Measurements from ENCODE around the gene SNX9. TPM values are rescaled to one million over a fixed set of nuclear protein-coding genes. Genes with fewer than 3 reads are reported as not detected.
"Not testable (repeated sequence)": the region's sequence is repeated elsewhere in the genome, so short reads cannot be mapped to it uniquely, and the experiment has no call there.

Gene SNX9
- total and polyA plus RNA-seq, 7 donors, result 18.4 to 30.7 (median 26.5) TPM

DNA sequence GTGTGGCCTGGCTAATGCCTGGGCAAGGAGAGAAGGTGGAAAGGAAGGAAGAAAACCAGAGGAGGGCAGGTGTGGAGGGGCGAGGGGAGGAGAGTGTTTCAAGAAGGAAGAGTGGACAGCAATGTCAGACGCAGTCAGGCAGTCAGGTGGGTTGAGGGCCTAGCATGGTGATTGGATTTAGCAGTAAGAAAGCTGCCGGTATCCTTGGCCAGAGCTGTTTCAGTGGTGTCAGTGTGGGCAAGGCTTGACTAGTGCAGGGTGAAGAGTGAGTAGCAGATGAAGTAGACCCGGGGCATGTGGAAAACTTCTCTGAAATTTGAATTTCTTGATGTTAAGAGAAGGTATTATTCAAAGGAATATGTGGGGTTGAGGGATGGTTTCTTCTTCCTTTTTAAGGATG, 27.0 kb downstream of the SNX9 start:
- intact Hi-C loops (cut with DNase I), result no loop called here
- H3K36me3 ChIP-seq (ENCODE audit: insufficient read depth in 1 of 2, low read depth in 1 of 2), result no peaks in the 10 kb centered on the region
- peaks cover 36% of the 10 kb centered on the region for H3K4me1 ChIP-seq
- H3K9me3 ChIP-seq, result peaks cover 9% of the 10 kb centered on the region
- no peaks in the 10 kb centered on the region for H3K27me3 ChIP-seq (ENCODE audit: insufficient read depth in 3 of 3, low read length in 2 of 3)
- peak in 2 of 4 donors; percentile 18 to 32 for ATAC-seq
- 71 to 78% (median 73%) methylated on average over 4 of the region's 4 CpGs for WGBS, 3 donors
- DNase-seq, result no peak
- no peak overlapping the region for H3K27ac ChIP-seq
- TF ChIP-seq, protein P1, sequence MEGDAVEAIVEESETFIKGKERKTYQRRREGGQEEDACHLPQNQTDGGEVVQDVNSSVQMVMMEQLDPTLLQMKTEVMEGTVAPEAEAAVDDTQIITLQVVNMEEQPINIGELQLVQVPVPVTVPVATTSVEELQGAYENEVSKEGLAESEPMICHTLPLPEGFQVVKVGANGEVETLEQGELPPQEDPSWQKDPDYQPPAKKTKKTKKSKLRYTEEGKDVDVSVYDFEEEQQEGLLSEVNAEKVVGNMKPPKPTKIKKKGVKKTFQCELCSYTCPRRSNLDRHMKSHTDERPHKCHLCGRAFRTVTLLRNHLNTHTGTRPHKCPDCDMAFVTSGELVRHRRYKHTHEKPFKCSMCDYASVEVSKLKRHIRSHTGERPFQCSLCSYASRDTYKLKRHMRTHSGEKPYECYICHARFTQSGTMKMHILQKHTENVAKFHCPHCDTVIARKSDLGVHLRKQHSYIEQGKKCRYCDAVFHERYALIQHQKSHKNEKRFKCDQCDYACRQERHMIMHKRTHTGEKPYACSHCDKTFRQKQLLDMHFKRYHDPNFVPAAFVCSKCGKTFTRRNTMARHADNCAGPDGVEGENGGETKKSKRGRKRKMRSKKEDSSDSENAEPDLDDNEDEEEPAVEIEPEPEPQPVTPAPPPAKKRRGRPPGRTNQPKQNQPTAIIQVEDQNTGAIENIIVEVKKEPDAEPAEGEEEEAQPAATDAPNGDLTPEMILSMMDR (IDR thresholded peaks at IDR 0.05), result no peak
- H3K4me3 ChIP-seq, result no peak overlapping the region

DNA sequence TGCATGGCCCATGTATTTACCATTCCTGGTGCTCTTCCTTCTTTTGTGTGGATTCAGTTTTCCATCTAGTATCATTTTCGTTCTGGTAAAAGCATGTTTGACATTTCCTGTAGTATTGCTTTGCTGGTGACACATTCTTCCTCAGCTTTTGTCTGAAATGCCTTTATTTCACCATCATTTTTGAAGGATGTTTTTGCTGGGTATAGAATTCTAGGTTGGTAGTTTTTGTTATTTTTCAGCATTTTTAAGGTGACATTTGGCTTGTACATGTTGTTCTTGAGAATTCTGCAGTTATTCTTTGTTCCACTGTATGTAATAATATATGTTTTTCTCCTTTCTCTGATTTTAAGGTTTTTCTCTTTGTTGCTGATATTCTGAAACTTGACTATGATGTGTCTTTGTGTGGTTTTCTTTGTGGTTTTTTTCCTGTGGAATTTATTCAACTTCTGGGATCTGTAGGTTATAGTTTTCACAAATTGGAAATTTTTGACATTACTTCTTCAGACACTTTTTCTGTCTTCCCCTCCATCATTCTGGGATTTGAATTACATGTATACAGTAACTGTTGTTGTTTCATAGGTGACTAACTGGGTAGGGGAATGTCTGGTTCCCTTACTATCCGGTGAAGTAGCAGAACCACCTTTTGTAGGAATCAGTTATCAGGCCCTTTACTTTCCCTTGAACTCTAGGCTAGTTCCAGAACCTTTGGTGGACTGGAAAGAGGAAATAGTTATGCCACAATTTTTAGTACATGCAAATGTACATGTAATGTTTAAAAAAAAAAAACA, 30.2 kb downstream of the SNX9 start:
- Histone ChIP-seq H3K4me1 (peaks cover 12% of the 10 kb centered on the region), H3K27ac (no peak overlapping the region), H3K27me3 (ENCODE audit: insufficient read depth in 3 of 3, low read length in 2 of 3) (no peaks in the 10 kb centered on the region), H3K36me3 (ENCODE audit: insufficient read depth in 1 of 2, low read depth in 1 of 2) (no peaks in the 10 kb centered on the region), H3K4me3 (no peak overlapping the region), H3K9me3 (peaks cover 9% of the 10 kb centered on the region)
- TF ChIP-seq, protein P1 (IDR thresholded peaks at IDR 0.05), result no peak
- ATAC-seq, result no peak
- intact Hi-C loops (cut with DNase I), result no loop called here
- whole genome bisulfite sequencing, 3 donors, result 88 to 94% (median 89%) methylated on average over 2 of the region's 2 CpGs
- DNase-seq, result no peak

DNA sequence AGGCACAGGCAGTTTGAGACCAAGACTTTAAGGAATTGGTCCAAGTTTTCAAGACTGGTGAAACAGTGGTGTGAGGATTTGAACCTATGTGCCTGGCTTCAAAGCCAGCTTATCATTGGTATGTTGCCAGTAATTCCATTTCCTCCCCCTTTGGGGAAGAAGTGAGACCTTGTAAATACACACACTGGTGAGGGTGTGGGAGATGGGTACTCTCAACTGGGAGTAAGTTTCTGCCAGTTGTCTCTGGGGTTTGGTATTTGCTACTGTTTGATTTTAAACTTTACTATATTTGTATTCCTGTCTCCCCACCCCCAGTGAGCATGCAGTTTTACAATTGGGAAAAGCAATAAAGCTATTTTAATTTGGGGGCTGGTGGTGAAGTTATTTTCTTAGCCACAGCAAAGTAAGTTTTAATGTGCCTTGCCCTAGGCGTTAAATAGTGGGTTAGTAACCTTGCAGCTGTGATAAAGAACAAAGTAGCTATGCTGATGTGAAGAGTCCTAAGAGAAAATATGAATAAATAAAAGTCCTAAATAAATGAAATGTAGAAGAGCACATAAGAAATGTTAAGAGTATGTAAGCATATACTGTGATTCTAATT, 31.0 kb downstream of the SNX9 start:
- TF ChIP-seq, protein P1 (IDR thresholded peaks at IDR 0.05), result no peak
- WGBS, 3 donors, result 88% methylated on average over 1 of the region's 1 CpG
- H3K4me3 ChIP-seq, result no peak overlapping the region
- H3K27me3 ChIP-seq (ENCODE audit: insufficient read depth in 3 of 3, low read length in 2 of 3), result no peaks in the 10 kb centered on the region
- no peak for ATAC-seq
- no peak overlapping the region for H3K27ac ChIP-seq
- H3K9me3 ChIP-seq, result peaks cover 9% of the 10 kb centered on the region
- DNase-seq, result no peak
- intact Hi-C loops (cut with DNase I), result no loop called here
- H3K36me3 ChIP-seq (ENCODE audit: insufficient read depth in 1 of 2, low read depth in 1 of 2), result no peaks in the 10 kb centered on the region
- H3K4me1 ChIP-seq, result peaks cover 6% of the 10 kb centered on the region

DNA sequence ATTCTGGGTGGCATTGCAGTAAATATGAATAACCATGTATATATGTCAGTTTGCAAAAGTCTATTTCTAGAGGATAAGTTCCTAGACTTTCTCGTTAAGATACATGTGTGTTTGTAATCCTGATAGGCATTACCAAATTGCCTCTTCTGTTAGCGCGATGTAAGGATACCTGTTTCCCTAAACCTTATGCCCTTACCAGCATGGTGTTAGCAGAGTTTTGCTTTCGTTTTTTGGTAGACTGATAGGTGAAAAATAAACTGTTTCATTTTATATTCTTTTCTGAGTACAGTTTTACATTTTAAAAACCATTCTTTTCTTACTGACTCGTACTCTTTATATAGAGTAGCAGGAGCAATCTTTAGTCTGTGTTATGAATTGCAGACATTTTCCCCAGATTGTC, 32.3 kb downstream of the SNX9 start:
- H3K4me1 ChIP-seq, result peaks cover 13% of the 10 kb centered on the region
- 92 to 95% (median 92%) methylated on average over 5 of the region's 5 CpGs for WGBS, 3 donors
- intact Hi-C loops (cut with DNase I), result no loop called here
- H3K27ac ChIP-seq, result no peak overlapping the region
- TF ChIP-seq, protein P1 (IDR thresholded peaks at IDR 0.05), result no peak
- no peaks in the 10 kb centered on the region for H3K27me3 ChIP-seq (ENCODE audit: insufficient read depth in 3 of 3, low read length in 2 of 3)
- no peaks in the 10 kb centered on the region for H3K36me3 ChIP-seq (ENCODE audit: insufficient read depth in 1 of 2, low read depth in 1 of 2)
- ATAC-seq (no peak), DNase-seq (no peak)
- H3K4me3 ChIP-seq, result no peak overlapping the region
- H3K9me3 ChIP-seq, result peaks cover 9% of the 10 kb centered on the region

DNA sequence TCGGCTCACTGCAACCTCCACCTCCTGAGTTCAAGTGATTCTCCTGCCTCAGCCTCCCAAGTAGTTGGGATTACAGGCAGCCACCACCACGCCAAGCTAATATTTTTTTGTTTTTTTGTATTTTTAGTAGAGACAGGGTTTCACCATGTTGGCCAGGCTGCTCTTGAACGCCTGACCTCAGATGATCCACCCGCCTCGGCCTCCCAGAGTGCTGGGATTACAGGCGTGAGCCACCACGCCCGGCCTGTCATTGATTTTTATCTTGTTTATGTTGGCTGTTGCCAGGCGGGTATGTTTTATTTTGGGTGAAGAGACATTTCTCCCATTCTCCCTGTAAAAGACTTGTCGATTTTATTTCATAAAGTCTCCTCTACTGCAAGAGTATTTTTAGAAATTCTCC, 32.8 kb downstream of the SNX9 start:
- ATAC-seq; intact Hi-C loops (cut with DNase I); H3K27ac ChIP-seq; H3K4me3 ChIP-seq; H3K9me3 ChIP-seq; DNase-seq; H3K27me3 ChIP-seq (ENCODE audit: insufficient read depth in 3 of 3, low read length in 2 of 3); H3K36me3 ChIP-seq (ENCODE audit: insufficient read depth in 1 of 2, low read depth in 1 of 2): not testable (repeated sequence)
- WGBS, 3 donors, result 69 to 77% (median 75%) methylated on average over 10 of the region's 10 CpGs
- H3K4me1 ChIP-seq, result peaks cover 18% of the 10 kb centered on the region

DNA sequence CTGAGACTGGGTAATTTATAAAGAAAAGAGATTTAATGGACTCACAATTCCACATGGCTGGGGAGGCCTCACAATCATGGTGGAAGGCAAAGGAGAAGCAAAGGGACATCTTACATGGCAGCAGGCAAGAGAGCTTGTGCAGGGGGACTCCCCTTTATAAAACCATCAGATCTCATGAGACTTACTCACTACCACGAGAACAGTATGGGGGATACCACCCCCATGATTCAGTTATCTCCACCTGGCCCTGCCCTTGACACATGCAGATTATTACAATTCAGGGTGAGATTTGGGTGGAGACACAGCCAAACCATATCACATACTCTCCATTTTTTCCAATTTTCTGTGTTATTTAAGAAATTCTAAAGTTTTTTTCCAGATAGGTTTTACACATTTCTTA, 35.6 kb downstream of the SNX9 start:
- H3K9me3 ChIP-seq; intact Hi-C loops (cut with DNase I); DNase-seq; H3K36me3 ChIP-seq (ENCODE audit: insufficient read depth in 1 of 2, low read depth in 1 of 2); H3K27ac ChIP-seq; H3K4me3 ChIP-seq; H3K27me3 ChIP-seq (ENCODE audit: insufficient read depth in 3 of 3, low read length in 2 of 3); ATAC-seq: not testable (repeated sequence)
- peaks cover 37% of the 10 kb centered on the region for H3K4me1 ChIP-seq
- WGBS, 3 donors, result 81 to 86% (median 83%) methylated on average over 1 of the region's 1 CpG

All from psoas muscle (tissue), 8 donors.